B cell (primary cell): ENCODE results near the gene FAM222A. TPM values are rescaled to one million over a fixed set of nuclear protein-coding genes. Genes with fewer than 3 reads are reported as not detected.

Source experiments
- ATAC-seq: fragments of 200-7000 bp; cut with Tn5 transposase; one replicate; pipeline ENCODE4 v1.10.0; 2021; ENCODE audit warnings: low read depth, mild to moderate bottlenecking, moderate number of reproducible peaks, moderate library complexity
- CTCF ChIA-PET: fragments of 350-600 bp; sonication (Branson Sonifier 250); formaldehyde crosslinking; loops from one replicate; lab custom pipeline; 2021; ENCODE audit warnings: antibody characterized with exemption, inconsistent platforms; lab: Charles Lee
- POLR2A ChIA-PET: fragments of 350-600 bp; sonication (Branson Sonifier 250); formaldehyde crosslinking; loops from one replicate; lab custom pipeline; 2021; ENCODE audit warnings: antibody characterized with exemption; lab: Charles Lee
- DNase-seq: peaks from one replicate; pipeline ENCODE4 v3.0.0; 2013
- H2AFZ ChIP-seq: 2 replicates; pipeline ENCODE4 v1.6.1; 2012; ENCODE audit warnings: mild to moderate bottlenecking, low read depth, low read length; ENCODE audit not compliant: insufficient read depth, poor library complexity, severe bottlenecking
- H3K27ac ChIP-seq, 2 donors: 1 replicate in 1 of 2; 2 replicates in 1 of 2; pipeline ENCODE4 v1.5.1; 2012 to 2013; ENCODE audit warnings: low read length in 2 of 2, mild to moderate bottlenecking in 2 of 2, moderate library complexity in 1 of 2
- H3K27me3 ChIP-seq, 4 experiments: fragments of 200-600 bp in 1 of 4; sonication (generic) in 1 of 4; replicated peaks in 1 of 4; 1 replicate in 2 of 4; 2 replicates in 2 of 4; pipeline versions ENCODE4 v1.6.1 to v1.7.0; 2013 to 2016; ENCODE audit warnings: low read length in 3 of 4, mild to moderate bottlenecking in 2 of 4, mixed read lengths in 1 of 4, moderate library complexity in 1 of 4; ENCODE audit not compliant: insufficient read depth in 4 of 4, control insufficient read depth in 3 of 4; ENCODE audit errors: control extremely low read depth in 1 of 4
- H3K36me3 ChIP-seq, 2 experiments: replicated peaks in 1 of 2; 1 replicate in 1 of 2; 2 replicates in 1 of 2; pipeline versions ENCODE4 v1.6.1 to v1.7.1; 2013; ENCODE audit warnings: low read length in 1 of 2; ENCODE audit not compliant: insufficient read depth in 2 of 2, control insufficient read depth in 1 of 2; ENCODE audit errors: control extremely low read depth in 1 of 2, extremely low read depth in 1 of 2
- H3K4me1 ChIP-seq, 2 donors: fragments of 200-600 bp in 1 of 2; sonication (generic) in 1 of 2; 1 replicate in 1 of 2; 2 replicates in 1 of 2; pipeline versions ENCODE4 v1.5.1 to v1.6.1; 2013 to 2017; ENCODE audit warnings: low read length in 2 of 2; ENCODE audit not compliant: control insufficient read depth in 2 of 2, insufficient read depth in 2 of 2
- H3K4me2 ChIP-seq: replicated peaks from 2 replicates; pipeline ENCODE3; 2012; ENCODE audit warnings: mild to moderate bottlenecking, low read depth, low read length; ENCODE audit not compliant: poor library complexity, severe bottlenecking
- H3K4me3 ChIP-seq, 5 experiments: fragments of 200-600 bp in 1 of 5; sonication (generic) in 1 of 5; 1 replicate in 3 of 5; 2 replicates in 2 of 5; pipeline versions ENCODE4 v1.5.1 to v1.7.0; 2011 to 2016; ENCODE audit warnings: low read length in 4 of 5, mild to moderate bottlenecking in 4 of 5, low read depth in 2 of 5, control low read depth in 1 of 5, moderate library complexity in 1 of 5; ENCODE audit not compliant: insufficient read depth in 1 of 5; ENCODE audit errors: control extremely low read depth in 1 of 5, extremely low read depth in 1 of 5
- H3K79me2 ChIP-seq: fragments of 200-600 bp; sonication (generic); one replicate; pipeline ENCODE4 v1.6.0; 2016; ENCODE audit warnings: low read length; ENCODE audit not compliant: control insufficient read depth, insufficient read depth
- H3K9ac ChIP-seq: fragments of 200-600 bp; sonication (generic); 2 replicates; pipeline ENCODE4 v1.6.1; 2017; ENCODE audit warnings: mild to moderate bottlenecking, low read length, moderate library complexity
- H3K9me3 ChIP-seq, 3 donors: one replicate each; pipeline versions ENCODE4 v1.6.1 to v1.7.1; 2013; ENCODE audit warnings: low read length in 2 of 3; ENCODE audit not compliant: control insufficient read depth in 2 of 3, insufficient read depth in 1 of 3; ENCODE audit errors: control extremely low read depth in 1 of 3
- H4K20me1 ChIP-seq: 2 replicates; pipeline ENCODE4 v1.6.0; 2012; ENCODE audit warnings: mild to moderate bottlenecking, low read length; ENCODE audit not compliant: insufficient read depth, control insufficient read depth, poor library complexity, severe bottlenecking
- H3K27ac Mint-ChIP-seq: one replicate; pipeline ENCODE4 v1.8.0; 2021; ENCODE audit warnings: mixed read lengths
- H3K27me3 Mint-ChIP-seq: one replicate; pipeline ENCODE4 v1.8.0; 2021; ENCODE audit warnings: mixed read lengths
- H3K4me1 Mint-ChIP-seq: one replicate; pipeline ENCODE4 v1.8.0; 2021; ENCODE audit warnings: mixed read lengths
- H3K4me3 Mint-ChIP-seq: one replicate; pipeline ENCODE4 v1.8.0; 2021; ENCODE audit warnings: mixed read lengths
- H3K9me3 Mint-ChIP-seq: one replicate; pipeline ENCODE4 v1.8.0; 2022; ENCODE audit warnings: mixed read lengths; ENCODE audit not compliant: insufficient read depth
- CTCF ChIP-seq: fragments of 200-600 bp; IDR thresholded peaks from one replicate; pipeline ENCODE4 v1.8.0; 2022; ENCODE audit warnings: antibody characterized with exemption, mild to moderate bottlenecking
- EZH2 ChIP-seq: IDR thresholded peaks from 2 replicates; pipeline ENCODE4 v1.6.1; 2012; ENCODE audit warnings: borderline replicate concordance, low read depth, mild to moderate bottlenecking, moderate library complexity, low read length; ENCODE audit not compliant: insufficient read depth, poor library complexity, severe bottlenecking
- WGBS: methylation state at CpG from one replicate; pipeline ENCODE4 v1.1.5; 2013; ENCODE audit warnings: missing lambda C conversion rate; ENCODE audit not compliant: insufficient coverage; 5-methylcytosine and 5-hydroxymethylcytosine counted together
- intact Hi-C: fragments of 100-400 bp; cut with micrococcal nuclease; formaldehyde crosslinking; loops from one replicate; pipeline ENCODE4 v1.10.0; 2022
- polyA plus RNA-seq: library from polyadenylated mRNA; depleted of rRNA; stranded (reverse); fragments of >200 nt; gene quantifications from 2 replicates; pipeline ENCODE4 v1.2.3, GENCODE V29; 2012
- total RNA-seq, 2 donors: library from RNA; stranded (reverse); fragments of 120-200 nt in 1 of 2; gene quantifications; 1 replicate in 1 of 2; 2 replicates in 1 of 2; pipeline versions ENCODE4 v1.2.3 to v1.2.4, GENCODE V29; 2013 to 2022

Gene FAM222A
- total and polyA plus RNA-seq, 2 donors (not counting 1 experiment from before 2014, with no cell fraction given): 0.49 to 4.6 TPM

DNA sequence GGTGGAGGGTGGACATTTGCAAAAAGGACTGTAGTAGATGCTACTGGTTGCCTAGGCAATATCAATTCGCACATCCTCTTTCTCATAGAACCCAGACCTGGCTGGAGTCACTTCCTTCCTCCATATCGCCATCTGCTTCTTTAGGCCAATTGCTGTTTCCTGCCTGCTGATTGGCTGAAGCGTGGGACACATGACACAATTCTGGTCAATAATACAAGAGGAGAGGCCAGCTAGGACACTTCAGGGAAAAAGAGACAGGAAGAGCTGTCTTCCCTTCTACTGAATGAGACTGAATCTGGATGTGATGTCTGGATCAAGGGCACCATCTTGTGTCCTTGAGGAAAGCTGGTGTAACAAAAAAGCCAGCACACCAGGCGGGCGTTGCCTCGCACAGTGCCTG lies 65.8 kb downstream of the FAM222A start:
- H3K27ac ChIP-seq: no peak overlapping the region
- no peak for TF ChIP-seq EZH2

DNA sequence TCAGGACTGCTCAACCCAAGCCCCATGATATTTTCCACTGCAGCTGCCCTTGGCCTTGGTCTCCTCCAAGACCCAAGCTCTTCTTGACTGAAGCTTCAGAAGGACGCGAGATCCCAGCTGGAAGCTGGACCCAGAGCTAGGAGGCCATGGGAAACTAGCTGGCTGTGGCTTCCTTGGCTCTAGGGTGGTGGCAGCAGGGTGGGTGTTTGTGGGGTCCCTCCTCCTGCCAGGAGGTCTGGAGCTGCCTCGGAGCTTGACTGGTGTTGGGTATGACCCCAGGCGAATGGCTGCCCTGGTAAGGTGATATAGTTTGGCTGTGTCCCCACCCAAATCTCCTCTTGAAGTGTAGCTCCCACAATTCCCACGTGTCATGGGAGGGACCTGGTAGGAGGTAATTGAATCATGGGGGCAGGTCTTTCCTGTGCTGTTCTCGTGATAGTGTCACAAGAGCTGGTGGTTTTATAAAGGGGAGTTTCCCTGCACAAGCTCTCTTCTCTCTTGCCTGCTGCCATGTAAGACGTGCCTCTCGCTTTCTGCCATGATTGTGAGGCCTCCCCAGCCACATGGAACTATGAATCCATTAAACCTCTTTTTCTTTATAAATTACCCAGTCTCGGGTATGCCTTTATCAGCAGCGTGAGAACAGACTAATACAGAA lies 68.2 kb downstream of the FAM222A start:
- WGBS: 65% methylated on average over 5 of the region's 10 CpGs
- no peaks in the 10 kb centered on the region for H3K36me3 ChIP-seq
- intact Hi-C loops: no loop called here
- no peak overlapping the region for H3K4me2 ChIP-seq
- no peak for ATAC-seq
- H4K20me1 ChIP-seq: no peaks in the 10 kb centered on the region
- peaks cover 0 to 19% (median 0%) of the 10 kb centered on the region in 3 donors for H3K9me3 ChIP-seq
- H3K27ac Mint-ChIP-seq: no peak overlapping the region
- no peaks in the 10 kb centered on the region for H3K4me1 ChIP-seq
- TF ChIP-seq CTCF: no peak
- TF ChIP-seq EZH2: no peak
- no peak overlapping the region for H3K4me3 Mint-ChIP-seq
- peaks cover 2% of the 10 kb centered on the region for H3K4me1 Mint-ChIP-seq
- H3K27me3 Mint-ChIP-seq: peaks cover 8% of the 10 kb centered on the region
- no peak overlapping the region for H3K27ac ChIP-seq
- no peak overlapping the region for H3K4me3 ChIP-seq
- no peaks in the 10 kb centered on the region for H3K27me3 ChIP-seq
- H3K9ac ChIP-seq: no peak overlapping the region
- H3K9me3 Mint-ChIP-seq: no peaks in the 10 kb centered on the region
- DNase-seq: no peak
- H2AFZ ChIP-seq: no peak overlapping the region
- ChIA-PET POLR2A (no interaction called here), CTCF (no interaction called here)
- no peaks in the 10 kb centered on the region for H3K79me2 ChIP-seq

More for the DNA sequence above, 65.8 kb downstream of the FAM222A start:
- Histone ChIP-seq H3K79me2 (no peaks in the 10 kb centered on the region), H4K20me1 (no peaks in the 10 kb centered on the region), H3K4me2 (no peak overlapping the region), H3K4me1 (no peaks in the 10 kb centered on the region), H2AFZ (no peak overlapping the region), H3K36me3 (no peaks in the 10 kb centered on the region), H3K9me3 (peaks cover 0 to 19% (median 0%) of the 10 kb centered on the region in 3 donors), H3K9ac (no peak overlapping the region), H3K27me3 (no peaks in the 10 kb centered on the region), H3K4me3 (no peak overlapping the region)
- H3K27me3 Mint-ChIP-seq: peaks cover 3% of the 10 kb centered on the region
- H3K27ac Mint-ChIP-seq: no peak overlapping the region
- POLR2A ChIA-PET: no interaction called here
- CTCF ChIA-PET: interaction anchor here (0.5 to 1.5 kb wide), 2 partner anchors 182 to 319 kb away, joined by 3 read pairs; no protein-coding TSS in a partner anchor
- ATAC-seq (no peak), DNase-seq (no peak)
- WGBS: 83% methylated on average over 1 of the region's 6 CpGs
- intact Hi-C loops: no loop called here
- peaks cover 2% of the 10 kb centered on the region for H3K4me1 Mint-ChIP-seq
- no peaks in the 10 kb centered on the region for H3K9me3 Mint-ChIP-seq
- H3K4me3 Mint-ChIP-seq: no peak overlapping the region
